Thoracic aorta (tissue), 2 donors: ENCODE data around the gene AACS. TPM values are rescaled to one million over a fixed set of nuclear protein-coding genes. Genes with fewer than 3 reads are reported as not detected.

Experiments used
- ATAC-seq: fragments of 150-250 bp; one replicate; pipeline ENCODE4 v1.8.0; 2017; ENCODE audit warnings: low read depth; ENCODE audit not compliant: insufficient number of reproducible peaks, low FRiP score
- DNase-seq: peaks from one replicate; pipeline ENCODE4 v3.0.0-alpha.2; 2020; ENCODE audit warnings: low spot score
- H3K27ac ChIP-seq, 2 donors: fragments of 200-600 bp; sonication (generic); 1 replicate in 1 of 2; 2 replicates in 1 of 2; pipeline ENCODE4 v1.5.1; 2016; ENCODE audit warnings: mild to moderate bottlenecking in 2 of 2, moderate library complexity in 2 of 2
- H3K27me3 ChIP-seq: fragments of 200-600 bp; sonication (generic); replicated peaks from 2 replicates; pipeline ENCODE4 v1.6.0; 2016; ENCODE audit warnings: mild to moderate bottlenecking; ENCODE audit not compliant: insufficient read depth
- H3K36me3 ChIP-seq: fragments of 200-600 bp; sonication (generic); one replicate; pipeline ENCODE4 v1.5.1; 2016
- H3K4me1 ChIP-seq, 2 donors: fragments of 200-600 bp; sonication (generic); 1 replicate in 1 of 2; 2 replicates in 1 of 2; pipeline versions ENCODE4 v1.5.1 to v1.6.0; 2016; ENCODE audit warnings: low read depth in 2 of 2, mild to moderate bottlenecking in 1 of 2; ENCODE audit not compliant: control insufficient read depth in 1 of 2
- H3K4me3 ChIP-seq: fragments of 200-600 bp; sonication (generic); 2 replicates; pipeline ENCODE4 v1.5.1; 2016; ENCODE audit warnings: mild to moderate bottlenecking
- H3K9me3 ChIP-seq: fragments of 200-600 bp; sonication (generic); 2 replicates; pipeline ENCODE4 v1.5.1; 2016
- total RNA-seq, 2 donors: library from RNA; depleted of rRNA; stranded (reverse); fragments of >200 nt; gene quantifications; one replicate each; pipeline versions ENCODE4 v1.1.0 to v1.2.3, GENCODE V29; 2016
- TF ChIP-seq, protein P1 (sequence below): fragments of 200-600 bp; sonication (generic); IDR thresholded peaks from one replicate; pipeline ENCODE4 v1.5.1; 2019; ENCODE audit warnings: antibody characterized with exemption

Gene AACS
- total RNA-seq, 2 donors from 2014 or later, result 14.1 to 14.7 TPM

DNA sequence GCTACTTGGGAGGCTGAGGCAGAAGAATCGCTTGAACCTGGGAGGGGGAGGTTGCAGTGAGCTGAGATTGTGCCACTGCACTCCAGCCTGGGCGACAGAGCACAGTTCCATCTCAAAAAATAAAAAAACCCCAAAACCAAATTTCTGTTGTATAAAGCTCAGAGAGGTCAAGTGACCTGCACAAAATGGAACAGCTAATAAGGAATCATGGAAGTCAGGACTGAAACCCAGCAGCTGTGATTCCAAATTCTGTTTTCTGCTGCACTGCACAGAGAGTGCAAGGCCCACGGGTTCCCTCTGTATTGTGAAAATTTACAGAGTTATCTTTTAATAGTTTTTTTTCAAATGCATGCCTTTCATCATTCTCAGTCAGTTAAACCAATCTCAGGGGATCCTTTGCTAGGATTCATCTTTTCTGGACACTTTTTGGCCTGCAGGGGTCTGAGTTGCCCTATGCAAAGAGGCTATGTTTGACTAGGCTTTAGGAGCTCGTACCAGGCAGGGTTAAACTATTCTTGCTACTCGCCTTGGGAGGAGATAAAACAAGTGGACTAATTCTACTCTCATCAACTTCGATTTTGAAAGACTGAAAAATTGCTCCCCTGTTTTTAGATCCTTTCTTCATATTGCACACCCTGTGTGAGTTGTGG lies 26.1 kb upstream of the AACS start:
- Histone ChIP-seq H3K36me3 (no peaks in the 10 kb centered on the region), H3K27ac (no peak overlapping the region), H3K9me3 (no peaks in the 10 kb centered on the region), H3K4me3 (no peak overlapping the region), H3K27me3 (no peaks in the 10 kb centered on the region), H3K4me1 (no peaks in the 10 kb centered on the region)
- TF ChIP-seq, protein P1, sequence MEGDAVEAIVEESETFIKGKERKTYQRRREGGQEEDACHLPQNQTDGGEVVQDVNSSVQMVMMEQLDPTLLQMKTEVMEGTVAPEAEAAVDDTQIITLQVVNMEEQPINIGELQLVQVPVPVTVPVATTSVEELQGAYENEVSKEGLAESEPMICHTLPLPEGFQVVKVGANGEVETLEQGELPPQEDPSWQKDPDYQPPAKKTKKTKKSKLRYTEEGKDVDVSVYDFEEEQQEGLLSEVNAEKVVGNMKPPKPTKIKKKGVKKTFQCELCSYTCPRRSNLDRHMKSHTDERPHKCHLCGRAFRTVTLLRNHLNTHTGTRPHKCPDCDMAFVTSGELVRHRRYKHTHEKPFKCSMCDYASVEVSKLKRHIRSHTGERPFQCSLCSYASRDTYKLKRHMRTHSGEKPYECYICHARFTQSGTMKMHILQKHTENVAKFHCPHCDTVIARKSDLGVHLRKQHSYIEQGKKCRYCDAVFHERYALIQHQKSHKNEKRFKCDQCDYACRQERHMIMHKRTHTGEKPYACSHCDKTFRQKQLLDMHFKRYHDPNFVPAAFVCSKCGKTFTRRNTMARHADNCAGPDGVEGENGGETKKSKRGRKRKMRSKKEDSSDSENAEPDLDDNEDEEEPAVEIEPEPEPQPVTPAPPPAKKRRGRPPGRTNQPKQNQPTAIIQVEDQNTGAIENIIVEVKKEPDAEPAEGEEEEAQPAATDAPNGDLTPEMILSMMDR, result no peak
- ATAC-seq (no peak), DNase-seq (no peak)

DNA sequence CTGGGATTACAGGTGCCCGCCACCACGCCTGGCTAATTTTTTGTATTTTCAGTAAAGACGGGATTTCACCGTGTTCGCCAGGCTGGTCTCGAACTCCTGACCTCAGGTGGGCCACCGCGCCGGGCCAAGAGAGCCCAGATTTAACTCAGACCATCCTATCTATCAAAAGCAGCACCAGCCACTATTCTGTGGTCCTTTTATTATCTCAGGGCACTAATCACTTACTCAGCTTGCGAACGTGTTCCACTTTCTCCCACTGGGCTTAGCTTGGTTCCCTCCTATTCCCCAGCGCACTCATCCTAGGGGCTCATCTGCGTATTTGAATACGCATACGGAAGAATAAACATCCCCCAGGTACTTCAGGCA lies 16.2 kb upstream of the AACS start:
- H3K36me3 ChIP-seq, result no peaks in the 10 kb centered on the region
- H3K27ac ChIP-seq, result no peak overlapping the region
- no peak for DNase-seq
- no peaks in the 10 kb centered on the region for H3K9me3 ChIP-seq
- TF ChIP-seq, protein P1, result no peak
- peak overlapping the region; percentile 87 for H3K4me3 ChIP-seq
- peaks cover 0 to 3% of the 10 kb centered on the region in 2 donors for H3K4me1 ChIP-seq
- H3K27me3 ChIP-seq, result no peaks in the 10 kb centered on the region
- ATAC-seq, result no peak

DNA sequence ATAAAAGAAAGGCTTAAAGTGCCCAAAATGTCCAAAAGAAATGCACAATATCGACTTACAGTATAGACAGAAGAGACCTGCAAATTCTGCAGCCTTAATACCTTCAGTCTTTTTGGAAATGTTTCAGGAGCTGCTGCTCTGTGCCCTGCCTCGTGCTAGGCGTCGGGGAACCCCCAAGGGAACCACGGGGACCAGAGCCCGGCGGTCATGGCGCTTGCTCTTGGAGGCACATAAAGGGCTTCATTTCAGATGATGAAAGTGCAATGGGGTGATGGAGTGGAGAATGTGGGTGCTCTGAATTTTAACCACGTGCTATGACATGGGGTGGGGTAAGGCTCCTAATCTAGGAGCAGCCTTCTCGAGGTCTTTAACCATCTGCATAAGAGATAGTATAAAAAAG lies 14.8 kb upstream of the AACS start:
- Histone ChIP-seq H3K9me3 (no peaks in the 10 kb centered on the region), H3K27ac (no peak overlapping the region), H3K4me3 (no peak overlapping the region), H3K36me3 (no peaks in the 10 kb centered on the region), H3K27me3 (no peaks in the 10 kb centered on the region), H3K4me1 (peaks cover 0 to 3% of the 10 kb centered on the region in 2 donors)
- DNase-seq (no peak), ATAC-seq (no peak)
- TF ChIP-seq, protein P1, result no peak

DNA sequence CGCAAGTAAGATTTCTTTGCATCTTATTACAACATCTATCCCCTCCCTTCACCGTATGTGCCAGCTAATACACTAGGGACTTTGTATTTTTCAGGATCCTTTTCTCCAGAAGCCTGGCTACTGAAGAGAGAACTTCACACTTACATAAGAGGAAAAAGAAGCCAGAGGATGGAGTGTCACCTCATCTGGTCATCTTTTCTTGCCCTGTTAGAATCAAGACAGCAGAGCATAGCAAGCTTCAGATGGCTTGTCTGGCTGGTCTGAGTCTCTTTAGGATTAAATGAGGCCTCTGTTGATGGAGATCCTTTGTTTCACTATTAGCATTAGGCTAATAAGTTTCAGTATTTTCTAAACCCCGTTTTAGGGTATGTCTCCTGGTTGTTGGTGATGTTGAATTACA lies 14.4 kb upstream of the AACS start:
- no peak overlapping the region for H3K27ac ChIP-seq
- DNase-seq (no peak), ATAC-seq (no peak)
- no peaks in the 10 kb centered on the region for H3K9me3 ChIP-seq
- no peaks in the 10 kb centered on the region for H3K36me3 ChIP-seq
- TF ChIP-seq, protein P1, result no peak
- H3K27me3 ChIP-seq, result no peaks in the 10 kb centered on the region
- no peak overlapping the region for H3K4me3 ChIP-seq
- H3K4me1 ChIP-seq, result peaks cover 0 to 3% of the 10 kb centered on the region in 2 donors

DNA sequence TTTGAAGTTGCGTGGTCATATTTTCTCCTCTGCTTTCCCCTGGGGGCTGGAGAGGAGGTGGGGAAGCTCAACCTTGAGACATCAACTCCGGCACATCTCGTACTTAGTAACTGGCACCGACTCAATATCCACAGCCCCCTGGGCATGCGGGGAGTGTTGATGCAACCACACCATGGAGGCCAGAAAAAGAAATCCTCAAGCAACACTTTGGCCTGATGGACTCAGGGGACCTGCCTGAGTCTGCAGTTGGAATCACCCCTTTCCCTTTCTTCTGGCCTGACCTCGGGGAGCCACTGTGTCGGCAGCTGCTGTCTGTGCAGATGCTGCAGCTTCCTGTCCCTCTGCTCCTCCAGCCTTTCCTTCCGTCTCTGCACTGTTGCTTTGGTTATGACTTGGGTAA lies 11.4 kb upstream of the AACS start:
- H3K27me3 ChIP-seq, result no peaks in the 10 kb centered on the region
- no peaks in the 10 kb centered on the region for H3K36me3 ChIP-seq
- H3K4me1 ChIP-seq, result peaks cover 0 to 3% of the 10 kb centered on the region in 2 donors
- ATAC-seq (no peak), DNase-seq (no peak)
- no peaks in the 10 kb centered on the region for H3K9me3 ChIP-seq
- H3K4me3 ChIP-seq, result no peak overlapping the region
- TF ChIP-seq, protein P1, result no peak
- H3K27ac ChIP-seq, result no peak overlapping the region
